Hematopoietic multipotent progenitor cell (in vitro differentiated cells): ENCODE results near the gene ADGRD2. TPM values are rescaled to one million over a fixed set of nuclear protein-coding genes. Genes with fewer than 3 reads are reported as not detected.
A peak's percentile ranks its signal among the peaks of the same experiment; 100 is the strongest.

Experiments used
- DNase-seq, 3 donors: peaks; one replicate each; pipeline ENCODE4 v3.0.0-alpha.2; 2011 to 2015; ENCODE audit warnings: low read depth in 2 of 3, low spot score in 2 of 3
- total RNA-seq: library from RNA; depleted of rRNA; stranded (reverse); fragments of >200 nt; gene quantifications from one replicate; pipeline ENCODE4 v1.2.3, GENCODE V29; 2012

Gene ADGRD2
- total RNA-seq, 1 donor = under 0.01 TPM

DNA sequence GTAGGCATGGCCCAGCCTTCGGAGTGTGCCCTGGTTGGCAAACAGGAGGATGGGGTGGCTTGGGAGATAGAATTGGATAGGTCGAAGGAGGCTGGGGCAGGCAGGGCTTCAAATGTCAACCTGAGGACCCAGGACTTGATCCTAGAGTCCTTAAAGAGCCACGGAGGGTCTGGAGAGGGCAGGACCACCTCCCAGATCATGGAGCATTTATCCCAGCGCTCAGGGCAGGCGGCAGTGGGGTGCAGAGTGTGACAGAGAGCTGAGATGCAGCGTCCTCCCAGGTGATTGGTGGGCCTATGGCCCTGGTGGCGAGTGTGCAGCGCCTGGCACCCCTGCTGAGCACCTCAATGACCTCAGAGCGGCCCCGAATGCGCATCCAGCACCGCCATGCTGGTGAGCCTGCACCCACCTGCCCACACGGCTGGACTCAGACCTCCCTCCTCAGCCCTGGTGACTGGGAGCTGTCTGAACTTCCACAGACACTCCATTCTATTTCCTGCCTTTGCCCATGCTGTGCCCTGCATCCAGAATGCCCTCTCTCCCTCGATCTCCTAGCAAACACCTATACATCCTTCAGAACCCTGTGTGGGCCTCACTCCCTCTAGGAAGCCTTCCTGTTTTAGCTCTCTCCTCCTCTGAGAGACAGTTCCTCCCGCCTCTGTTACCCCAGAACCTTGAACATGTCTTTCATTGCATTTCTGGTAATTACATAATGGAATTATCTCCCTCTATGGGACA, 6.3 kb downstream of the ADGRD2 start:
- no peak for DNase-seq

DNA sequence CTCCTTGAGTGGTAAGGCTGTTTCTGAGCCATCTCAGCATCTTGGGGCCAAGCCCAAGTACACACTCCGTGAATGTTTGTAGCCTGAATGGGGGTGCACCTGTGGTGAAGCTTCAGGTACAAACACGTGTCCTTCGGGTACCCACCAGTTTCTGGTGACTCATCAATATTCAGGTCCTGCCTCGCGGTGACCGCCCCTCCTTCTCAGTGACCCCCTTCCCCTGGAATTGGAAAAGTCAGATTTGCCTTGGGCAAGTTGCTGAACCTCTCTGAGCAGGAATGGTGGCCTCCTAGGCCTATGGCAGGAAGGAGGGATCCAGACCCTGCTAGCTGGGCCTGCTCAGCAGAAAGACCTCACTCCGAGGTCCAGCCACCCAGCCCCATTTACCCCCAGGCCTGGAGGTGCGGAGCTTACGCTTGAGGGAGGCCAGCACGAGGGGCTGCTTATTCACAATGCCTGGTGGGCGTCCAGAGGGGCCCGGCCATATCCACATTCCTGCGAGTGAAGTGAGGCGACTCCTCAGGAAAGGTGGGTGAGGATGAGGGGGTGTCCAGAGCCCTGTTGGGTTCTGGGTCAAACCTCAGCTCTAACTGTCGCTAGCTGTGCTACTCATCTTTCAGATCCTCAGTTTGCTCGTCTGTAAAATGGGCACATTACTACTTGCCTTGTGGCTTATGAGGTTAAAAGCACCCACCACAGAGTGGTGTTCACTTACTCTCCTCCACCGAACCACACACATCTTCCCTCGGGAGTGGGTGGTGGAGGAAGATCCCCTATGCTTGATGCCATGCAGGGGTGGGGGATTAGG, 7.0 kb downstream of the ADGRD2 start:
- DNase-seq = no peak

DNA sequence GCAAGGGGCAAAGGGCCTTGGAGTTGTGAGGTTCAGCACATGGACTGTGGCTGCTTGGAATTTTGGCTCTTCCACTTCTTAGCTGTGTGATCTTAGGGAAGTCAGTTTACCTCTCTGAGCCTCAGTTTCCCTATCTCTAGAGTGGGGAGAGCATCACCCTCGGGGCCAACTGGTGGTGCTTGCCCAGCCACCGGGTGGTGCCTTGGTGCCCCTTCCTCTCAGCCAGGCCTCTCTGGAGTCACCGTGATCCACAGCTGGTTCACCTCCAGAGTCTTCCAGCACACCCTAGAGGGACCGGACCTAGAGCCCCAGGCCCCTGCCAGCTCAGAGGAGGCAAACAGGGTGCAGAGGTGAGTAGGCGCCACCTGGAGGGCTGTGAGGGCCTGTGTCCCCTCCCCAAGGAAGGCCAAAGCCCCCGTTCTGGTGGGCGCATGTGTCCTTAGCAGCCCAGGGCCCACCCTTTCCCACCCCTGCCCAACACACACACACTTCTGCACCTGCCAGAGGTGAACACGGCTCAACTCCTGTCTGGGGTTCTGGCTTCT, 7.7 kb downstream of the ADGRD2 start:
- no peak for DNase-seq

DNA sequence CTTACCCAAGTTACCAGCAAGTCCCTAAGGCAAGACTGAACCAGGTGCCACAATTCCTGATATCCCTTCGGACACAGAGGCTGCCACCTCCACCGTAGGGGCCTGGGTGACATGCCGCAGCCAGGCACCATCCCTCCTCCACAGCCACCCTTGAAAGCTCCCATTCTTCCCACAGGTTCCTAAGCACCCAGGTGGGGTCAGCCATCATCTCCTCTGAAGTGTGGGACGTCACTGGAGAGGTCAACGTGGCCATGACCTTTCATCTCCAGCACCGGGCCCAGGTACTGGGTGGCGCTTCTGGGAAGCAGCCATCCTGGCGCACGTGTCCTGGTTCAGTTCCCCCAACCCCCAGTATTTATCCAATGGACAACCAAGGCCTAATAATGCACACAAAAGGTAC, 8.2 kb downstream of the ADGRD2 start:
- DNase-seq = no peak

DNA sequence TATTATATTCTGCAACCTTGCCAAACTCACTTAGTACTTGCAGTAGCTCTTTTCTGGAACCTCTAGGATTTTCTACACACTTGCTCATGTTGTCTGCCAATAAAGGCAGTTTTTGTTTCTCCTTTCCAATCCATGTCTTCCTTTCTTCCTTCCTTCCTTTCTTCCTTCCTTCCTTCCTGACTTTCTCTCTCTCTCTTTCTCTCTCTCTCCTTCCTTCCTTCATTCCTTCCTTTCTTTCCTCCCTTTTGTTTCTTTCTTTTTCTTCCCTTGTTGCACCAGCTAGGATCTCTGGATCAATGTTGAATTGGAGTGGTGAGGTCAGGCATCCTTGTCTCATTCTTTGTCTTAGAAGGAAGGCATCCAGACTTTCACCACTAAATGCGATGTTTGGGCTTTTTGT, 12.5 kb downstream of the ADGRD2 start:
- no peak for DNase-seq

DNA sequence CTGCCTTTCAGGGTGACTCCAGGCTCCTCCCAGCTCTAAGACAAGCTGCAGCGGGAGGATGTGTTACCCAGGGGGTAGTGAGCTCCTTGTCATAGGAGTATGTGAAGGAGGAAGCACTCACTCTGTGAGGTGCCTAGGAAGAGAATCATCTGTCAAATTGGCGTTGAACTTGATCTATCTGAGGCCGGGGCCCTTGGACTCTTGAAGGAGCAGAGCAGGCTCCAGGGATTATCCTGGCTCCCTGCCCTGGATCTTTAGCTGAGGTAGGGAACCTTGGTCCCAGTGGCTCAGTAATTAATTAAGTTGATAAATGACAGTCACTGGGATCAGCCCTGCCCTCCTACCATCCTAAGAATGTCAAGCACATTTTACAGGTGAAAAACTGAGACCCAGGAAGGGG, 15.5 kb downstream of the ADGRD2 start:
- DNase-seq = no peak

DNA sequence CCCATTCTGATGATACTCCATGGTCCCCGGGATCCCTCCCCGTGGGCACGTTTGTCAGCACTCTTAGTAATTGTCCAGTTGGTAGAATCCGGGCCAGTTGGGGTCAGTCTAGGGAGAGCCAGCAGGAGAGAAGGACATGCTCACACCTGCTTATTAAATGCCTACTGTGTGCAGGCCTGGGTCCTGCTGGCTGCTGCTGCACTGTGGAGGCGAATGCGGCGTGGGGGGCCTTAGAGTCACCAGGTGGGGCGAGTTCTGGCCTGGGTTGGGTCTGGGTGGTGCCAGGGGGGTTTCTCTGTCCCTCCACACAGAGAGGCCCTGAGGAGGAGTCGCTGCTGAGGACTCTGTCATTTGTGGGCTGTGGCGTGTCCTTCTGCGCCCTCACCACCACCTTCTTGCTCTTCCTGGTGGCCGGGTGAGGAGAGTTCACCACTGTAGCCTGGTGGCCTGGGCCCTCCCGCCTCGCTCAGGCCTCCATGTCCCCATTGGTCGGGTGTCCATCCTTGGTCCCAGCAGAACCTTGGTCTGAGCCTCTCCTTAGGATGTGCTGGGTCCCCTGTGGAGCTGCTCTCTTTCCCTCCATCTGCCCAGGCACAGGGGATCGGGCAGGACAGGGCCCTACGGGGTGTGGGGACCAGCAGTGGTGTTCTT, 17.3 kb downstream of the ADGRD2 start:
- no peak for DNase-seq

DNA sequence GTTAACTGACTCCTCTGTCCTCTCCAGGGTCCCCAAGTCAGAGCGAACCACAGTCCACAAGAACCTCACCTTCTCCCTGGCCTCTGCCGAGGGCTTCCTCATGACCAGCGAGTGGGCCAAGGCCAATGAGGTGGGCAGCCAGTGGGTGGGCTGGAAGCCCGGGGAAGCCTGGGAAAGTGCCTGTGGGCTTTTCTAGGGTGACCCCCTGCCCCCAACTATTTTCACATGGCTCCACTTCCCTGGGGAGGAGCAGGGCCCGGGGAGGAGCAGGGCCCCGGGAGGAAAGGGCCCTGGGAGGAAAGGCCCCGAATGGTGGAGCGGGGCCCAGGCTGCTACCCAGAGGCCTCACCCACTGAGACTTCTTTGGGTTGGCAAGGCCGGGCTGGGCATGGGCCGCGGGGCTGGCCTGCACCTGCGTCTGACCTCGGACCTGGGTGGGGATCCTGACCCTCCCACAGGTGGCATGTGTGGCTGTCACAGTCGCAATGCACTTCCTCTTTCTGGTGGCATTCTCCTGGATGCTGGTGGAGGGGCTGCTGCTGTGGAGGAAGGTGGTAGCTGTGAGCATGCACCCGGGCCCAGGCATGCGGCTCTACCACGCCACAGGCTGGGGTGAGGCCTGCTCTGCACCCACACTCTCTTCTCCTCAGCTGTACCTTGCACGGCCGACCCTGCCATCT, 17.9 kb downstream of the ADGRD2 start:
- DNase-seq = peak in 1 of 3 donors; percentile 45

DNA sequence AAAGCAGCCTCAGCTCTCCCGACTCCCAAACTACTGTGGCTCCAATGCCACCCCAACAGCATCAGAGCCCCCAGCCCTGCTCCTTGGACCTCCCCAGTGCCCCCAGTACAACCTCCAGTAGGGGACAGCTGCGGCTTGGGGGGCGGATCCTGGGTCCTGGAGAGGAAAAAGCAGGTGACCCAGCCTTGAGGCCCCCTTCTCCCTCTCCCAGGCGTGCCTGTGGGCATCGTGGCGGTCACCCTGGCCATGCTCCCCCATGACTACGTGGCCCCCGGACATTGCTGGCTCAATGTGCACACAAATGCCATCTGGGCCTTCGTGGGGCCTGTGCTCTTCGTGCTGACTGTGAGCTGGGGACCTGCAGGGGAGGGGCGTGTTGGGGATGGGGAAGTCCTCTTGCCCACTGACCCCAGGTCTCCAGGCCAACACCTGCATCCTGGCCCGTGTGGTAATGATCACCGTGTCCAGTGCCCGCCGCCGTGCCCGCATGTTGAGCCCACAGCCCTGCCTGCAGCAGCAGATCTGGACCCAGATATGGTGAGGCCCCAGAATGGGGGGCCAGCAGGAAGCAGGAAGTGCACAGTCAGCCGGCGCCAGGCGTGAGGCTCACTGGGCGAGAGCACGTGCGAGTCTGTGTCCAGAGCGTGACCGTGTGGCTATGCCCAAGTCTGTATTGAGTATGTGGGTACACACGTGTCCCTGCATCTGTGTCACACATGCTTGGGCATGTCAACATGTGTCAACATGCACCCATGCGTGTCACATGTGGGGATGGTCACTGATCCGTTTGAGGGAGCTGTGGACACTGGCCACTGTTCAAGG, 19.0 kb downstream of the ADGRD2 start:
- peak in 1 of 3 donors; percentile 46 for DNase-seq

DNA sequence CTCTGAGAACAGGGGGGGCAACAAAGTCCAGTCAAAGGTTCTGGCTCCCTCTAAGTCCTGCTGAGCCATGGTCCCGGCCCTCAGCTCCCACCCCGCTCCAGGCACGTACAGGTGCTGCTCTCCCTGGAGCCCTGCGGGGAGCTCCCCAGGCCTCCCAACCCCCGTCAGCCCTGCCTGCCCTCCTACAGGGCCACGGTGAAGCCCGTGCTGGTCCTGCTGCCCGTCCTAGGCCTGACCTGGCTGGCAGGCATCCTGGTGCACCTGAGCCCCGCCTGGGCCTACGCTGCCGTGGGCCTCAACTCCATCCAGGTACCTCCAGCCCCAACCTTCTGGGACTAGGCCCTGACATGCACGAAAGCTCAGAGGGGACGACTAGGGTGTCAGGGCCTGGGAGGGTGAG, 20.1 kb downstream of the ADGRD2 start:
- DNase-seq = no peak

DNA sequence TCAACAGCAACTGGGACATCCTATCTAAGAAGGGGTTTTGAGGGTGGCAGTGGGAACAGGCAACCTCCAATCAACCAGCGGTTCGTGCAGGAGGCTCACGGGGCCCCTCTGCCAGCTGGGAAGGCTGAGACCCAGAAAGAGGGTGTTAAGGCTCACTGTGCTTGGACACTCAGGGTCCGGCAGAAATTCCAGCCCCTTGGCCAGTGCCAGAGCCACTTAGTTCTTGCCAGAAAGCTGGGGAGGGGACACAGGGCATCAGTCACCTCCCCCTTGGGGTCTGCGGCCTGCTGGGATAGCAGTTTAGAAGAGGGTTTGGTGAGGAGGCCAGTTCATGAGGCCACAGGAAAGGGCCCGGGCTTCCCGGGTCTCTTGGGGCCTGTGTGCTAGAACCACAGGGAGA, 20.5 kb downstream of the ADGRD2 start:
- DNase-seq = no peak

DNA sequence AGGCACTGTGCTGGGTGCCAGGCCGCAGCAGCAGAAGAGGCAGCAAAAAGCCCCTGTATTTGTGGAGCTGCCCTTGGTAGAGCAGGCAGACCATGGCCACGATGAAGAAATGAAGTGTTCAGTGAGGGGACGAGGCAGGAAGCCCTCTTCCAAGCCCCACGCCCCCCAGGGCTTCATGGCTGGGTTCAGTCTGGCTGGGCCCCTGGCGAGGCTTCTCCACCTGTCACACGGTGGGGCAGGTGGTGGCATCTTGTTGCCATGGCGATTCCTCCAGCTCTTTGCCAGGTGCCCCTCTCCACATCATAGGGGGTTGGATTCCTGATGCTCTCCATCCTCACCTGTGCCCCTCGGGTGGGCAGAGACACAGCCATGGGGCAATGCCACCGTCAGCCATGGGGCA, 21.5 kb downstream of the ADGRD2 start:
- DNase-seq = no peak

DNA sequence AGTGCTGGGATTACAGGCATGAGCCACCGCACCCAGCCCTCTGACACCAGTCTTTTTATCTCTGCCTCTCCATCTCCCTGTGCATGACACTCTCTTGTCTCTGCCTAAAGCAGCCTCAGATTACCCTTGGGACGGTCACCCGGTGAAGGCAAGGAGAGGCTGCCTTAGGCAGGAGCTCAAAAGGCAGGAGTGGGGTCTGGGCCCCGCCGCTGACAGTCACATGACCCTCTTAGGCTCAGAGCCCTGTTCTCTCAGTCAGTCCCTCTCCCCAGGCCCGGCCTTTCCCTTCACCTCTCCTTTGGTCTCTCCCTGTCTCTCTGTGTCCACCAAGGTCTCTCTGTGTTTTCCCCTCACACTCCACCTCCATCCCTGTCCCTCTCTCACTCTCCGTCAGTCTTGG, 22.5 kb downstream of the ADGRD2 start:
- DNase-seq = no peak

DNA sequence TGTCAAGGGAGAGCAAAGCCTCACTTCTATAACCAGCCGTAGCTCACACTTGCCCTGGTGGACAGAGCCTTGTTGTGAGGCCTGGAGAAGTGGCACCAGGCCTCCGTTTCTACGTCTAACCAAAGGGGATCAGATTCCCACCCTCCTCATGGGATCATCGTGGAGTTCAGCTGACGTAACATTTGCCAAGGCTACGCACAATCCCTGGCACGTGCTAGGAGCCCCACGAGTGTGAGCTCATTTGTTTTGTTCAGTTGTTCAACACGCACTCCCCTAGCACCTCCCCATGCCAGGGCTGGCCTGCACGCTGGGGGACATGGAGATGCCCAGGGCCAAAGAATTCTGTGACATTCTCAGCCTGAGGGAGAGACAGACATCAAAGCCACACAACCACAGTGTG, 23.1 kb downstream of the ADGRD2 start:
- no peak for DNase-seq

DNA sequence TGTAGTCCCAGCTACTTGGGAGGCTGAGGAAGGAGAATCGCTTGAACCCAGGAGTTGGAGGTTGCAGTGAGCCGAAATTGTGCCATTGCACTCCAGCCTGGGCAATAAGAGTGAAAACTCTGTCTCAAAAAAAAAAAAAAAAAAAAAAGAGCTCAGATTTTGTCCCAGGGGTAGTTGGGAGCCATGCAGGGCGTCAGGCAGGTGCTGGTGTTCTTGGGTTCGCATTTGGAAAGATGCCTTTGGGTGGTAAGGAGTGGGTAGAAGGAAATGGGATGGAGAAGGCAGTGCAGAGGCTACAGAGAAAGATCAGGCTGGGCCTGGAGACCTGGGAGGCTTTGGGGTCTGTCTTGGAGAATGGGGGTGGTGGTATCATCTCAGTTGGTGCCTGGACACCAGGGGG, 23.9 kb downstream of the ADGRD2 start:
- DNase-seq = no peak

DNA sequence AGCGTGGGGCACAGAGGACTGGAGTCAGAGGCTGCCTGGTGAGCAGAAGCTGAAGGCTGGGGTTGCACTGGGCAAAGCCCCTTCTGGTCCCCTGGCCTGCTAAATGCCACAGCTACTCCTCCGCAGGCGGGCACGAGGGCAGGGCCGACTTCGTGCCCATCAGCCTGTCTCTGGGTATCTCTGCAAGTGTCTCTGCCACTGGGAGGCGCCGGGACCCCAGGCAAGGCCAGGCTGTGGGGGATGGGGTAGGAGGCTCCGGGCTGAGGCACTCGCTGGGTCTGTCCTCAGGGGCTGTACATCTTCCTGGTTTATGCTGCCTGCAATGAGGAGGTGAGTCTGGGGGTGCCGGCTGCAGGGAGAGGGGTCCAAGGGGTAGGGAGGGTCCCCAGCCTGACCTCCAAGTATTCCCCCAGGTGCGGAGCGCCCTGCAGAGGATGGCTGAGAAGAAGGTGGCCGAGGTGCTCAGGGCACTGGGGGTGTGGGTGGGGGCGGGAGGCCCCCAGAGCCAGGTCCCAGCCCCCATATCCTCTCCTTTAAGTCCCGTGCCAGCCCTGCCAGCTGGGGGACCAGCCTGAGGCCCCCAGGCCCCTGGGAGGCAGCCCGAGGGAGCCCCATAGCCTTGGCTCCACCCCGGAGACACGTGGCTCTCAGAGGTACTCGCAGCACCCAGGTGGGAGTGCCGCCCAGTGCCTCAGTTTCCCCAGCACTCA, 25.1 kb downstream of the ADGRD2 start:
- DNase-seq = no peak

DNA sequence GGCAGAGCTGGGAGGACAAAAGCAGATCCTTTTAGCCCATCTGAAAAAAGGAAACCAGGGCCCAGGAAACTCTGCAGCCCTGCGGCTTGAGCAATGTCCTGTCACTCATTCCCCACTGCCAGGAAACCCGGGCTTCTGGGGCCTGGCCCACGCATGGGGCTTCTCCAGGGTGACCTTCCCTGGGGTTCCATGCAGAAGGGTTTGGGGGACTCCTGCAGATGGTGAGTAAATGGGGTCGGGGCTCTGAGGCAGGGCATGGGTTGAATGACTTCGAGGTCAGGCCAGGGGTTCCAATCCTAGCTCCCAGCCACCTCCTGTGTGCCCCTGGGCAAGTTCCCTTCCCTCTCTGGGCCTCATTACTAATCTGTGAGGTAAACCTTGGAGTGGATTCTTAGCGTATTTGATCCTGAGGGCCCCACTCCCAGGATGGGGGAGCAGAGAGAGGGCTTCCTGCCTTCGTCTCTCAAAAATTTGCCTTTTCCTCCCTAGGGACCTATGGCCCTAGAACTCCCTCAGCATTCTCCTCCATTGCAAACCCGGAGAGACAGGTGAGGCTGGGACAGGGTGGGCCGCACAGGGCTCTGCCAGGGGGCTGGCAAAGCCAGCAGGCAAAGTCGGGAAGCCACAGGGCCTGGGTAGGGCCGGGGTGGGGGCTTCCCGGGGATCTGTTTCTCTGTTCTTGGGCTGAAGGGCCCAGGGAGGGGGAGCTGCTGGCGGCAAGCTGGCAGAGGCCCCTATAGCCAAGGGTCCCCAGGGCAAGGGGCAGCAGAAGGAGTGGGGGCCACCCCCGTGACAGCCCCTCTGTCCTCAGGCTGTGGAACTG, 25.8 kb downstream of the ADGRD2 start:
- no peak for DNase-seq

DNA sequence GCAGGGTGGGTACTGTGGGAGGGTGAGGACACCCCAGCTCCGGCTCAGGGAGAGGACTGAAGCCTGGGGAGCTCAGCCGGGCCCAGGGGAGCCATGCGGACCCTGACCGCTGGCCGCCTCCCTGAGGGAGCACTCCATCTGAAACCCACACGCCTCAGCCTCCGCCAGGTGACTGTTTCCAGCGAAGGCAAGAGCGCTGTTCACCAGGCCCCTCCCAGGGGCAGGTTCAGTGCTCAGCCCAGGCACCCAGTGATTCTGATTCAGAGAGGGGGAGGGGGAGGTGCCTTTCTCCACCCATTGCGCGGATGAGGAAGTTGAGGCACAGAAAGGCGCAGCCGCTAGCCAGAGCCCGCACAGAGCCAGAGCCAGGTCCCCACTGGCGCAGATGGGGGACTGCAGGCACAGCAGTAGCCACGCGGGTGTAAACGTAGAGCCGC, 27.0 kb downstream of the ADGRD2 start:
- peak in 1 of 3 donors; percentile 49 for DNase-seq
